Measurements from ENCODE around the gene PBX4. TPM values are rescaled to one million over a fixed set of nuclear protein-coding genes. Genes with fewer than 3 reads are reported as not detected.

PBX4 gene
- total RNA-seq, 2 experiments from 2014 or later: 5.0 to 6.7 TPM

- no peaks in the 10 kb centered on the region for H3K4me1 ChIP-seq (ENCODE audit: insufficient read depth, low read length, poor library complexity, severe bottlenecking)
These were observed 58.6 kb downstream of the PBX4 start for GRCh38 chr19:19559931-19560330.

GRCh38 chr19:19558636-19559035 is 59.9 kb downstream of the PBX4 start:
- ChIA-PET POLR2A (no interaction called here), CTCF (ENCODE audit: unreplicated experiment) (no interaction called here)
- Histone ChIP-seq H3K4me1 (ENCODE audit: insufficient read depth, low read length, poor library complexity, severe bottlenecking) (no peaks in the 10 kb centered on the region), H4K20me1 (ENCODE audit: insufficient read depth, low read length) (no peaks in the 10 kb centered on the region), H3K79me2 (ENCODE audit: insufficient read depth, low read depth, low read length) (no peaks in the 10 kb centered on the region), H3K27ac (ENCODE audit: low read depth, low read length, poor library complexity, severe bottlenecking) (no peak overlapping the region), H2AFZ (ENCODE audit: low read length) (no peak overlapping the region), H3K4me3 (ENCODE audit: low read depth, low read length, poor library complexity, severe bottlenecking) (no peak overlapping the region), H3K36me3 (ENCODE audit: insufficient read depth, low read length) (no peaks in the 10 kb centered on the region), H3K4me2 (ENCODE audit: low read length) (no peak overlapping the region), H3K9me3 (ENCODE audit: low read length) (no peaks in the 10 kb centered on the region), H3K9me2 (ENCODE audit: insufficient read depth, low read length) (no peaks in the 10 kb centered on the region)
- intact Hi-C loops (cut with micrococcal nuclease; ENCODE audit: unreplicated experiment): no loop called here
- no peak for DNase-seq (ENCODE audit: low spot score)
- no TSS peak for BruUV-seq (replicated peaks)
- TF ChIP-seq, protein P1, sequence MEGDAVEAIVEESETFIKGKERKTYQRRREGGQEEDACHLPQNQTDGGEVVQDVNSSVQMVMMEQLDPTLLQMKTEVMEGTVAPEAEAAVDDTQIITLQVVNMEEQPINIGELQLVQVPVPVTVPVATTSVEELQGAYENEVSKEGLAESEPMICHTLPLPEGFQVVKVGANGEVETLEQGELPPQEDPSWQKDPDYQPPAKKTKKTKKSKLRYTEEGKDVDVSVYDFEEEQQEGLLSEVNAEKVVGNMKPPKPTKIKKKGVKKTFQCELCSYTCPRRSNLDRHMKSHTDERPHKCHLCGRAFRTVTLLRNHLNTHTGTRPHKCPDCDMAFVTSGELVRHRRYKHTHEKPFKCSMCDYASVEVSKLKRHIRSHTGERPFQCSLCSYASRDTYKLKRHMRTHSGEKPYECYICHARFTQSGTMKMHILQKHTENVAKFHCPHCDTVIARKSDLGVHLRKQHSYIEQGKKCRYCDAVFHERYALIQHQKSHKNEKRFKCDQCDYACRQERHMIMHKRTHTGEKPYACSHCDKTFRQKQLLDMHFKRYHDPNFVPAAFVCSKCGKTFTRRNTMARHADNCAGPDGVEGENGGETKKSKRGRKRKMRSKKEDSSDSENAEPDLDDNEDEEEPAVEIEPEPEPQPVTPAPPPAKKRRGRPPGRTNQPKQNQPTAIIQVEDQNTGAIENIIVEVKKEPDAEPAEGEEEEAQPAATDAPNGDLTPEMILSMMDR (conservative IDR thresholded peaks at IDR 0.05; ENCODE audit: low read length): no peak
- no peak for TF ChIP-seq EZH2phosphoT487 (IDR thresholded peaks at IDR 0.05; ENCODE audit: borderline replicate concordance, low read depth, low read length)

More at GRCh38 chr19:19559931-19560330, 58.6 kb downstream of the PBX4 start:
- DNase-seq (ENCODE audit: low spot score): no peak
- no peaks in the 10 kb centered on the region for H3K36me3 ChIP-seq (ENCODE audit: insufficient read depth, low read length)
- no peak overlapping the region for H2AFZ ChIP-seq (ENCODE audit: low read length)
- intact Hi-C loops (cut with micrococcal nuclease; ENCODE audit: unreplicated experiment): no loop called here
- no peak overlapping the region for H3K4me2 ChIP-seq (ENCODE audit: low read length)
- H3K79me2 ChIP-seq (ENCODE audit: insufficient read depth, low read depth, low read length): no peaks in the 10 kb centered on the region
- BruUV-seq (replicated peaks): no TSS peak
- ChIA-PET POLR2A (interaction anchor here (0.7 kb wide), 1 partner anchor 376 kb away, joined by 3 read pairs; no protein-coding TSS in a partner anchor), CTCF (ENCODE audit: unreplicated experiment) (no interaction called here)
- H3K27ac ChIP-seq (ENCODE audit: low read depth, low read length, poor library complexity, severe bottlenecking): no peak overlapping the region
- no peaks in the 10 kb centered on the region for H3K9me2 ChIP-seq (ENCODE audit: insufficient read depth, low read length)
- TF ChIP-seq, protein P1 (conservative IDR thresholded peaks at IDR 0.05; ENCODE audit: low read length): no peak
- no peak for TF ChIP-seq EZH2phosphoT487 (IDR thresholded peaks at IDR 0.05; ENCODE audit: borderline replicate concordance, low read depth, low read length)
- H3K4me3 ChIP-seq (ENCODE audit: low read depth, low read length, poor library complexity, severe bottlenecking): no peak overlapping the region
- H3K9me3 ChIP-seq (ENCODE audit: low read length): no peaks in the 10 kb centered on the region
- no peaks in the 10 kb centered on the region for H4K20me1 ChIP-seq (ENCODE audit: insufficient read depth, low read length)

GRCh38 chr19:19558055-19558454 is 60.4 kb downstream of the PBX4 start:
- Histone ChIP-seq H3K79me2 (ENCODE audit: insufficient read depth, low read depth, low read length) (no peaks in the 10 kb centered on the region), H3K4me3 (ENCODE audit: low read depth, low read length, poor library complexity, severe bottlenecking) (no peak overlapping the region), H3K4me1 (ENCODE audit: insufficient read depth, low read length, poor library complexity, severe bottlenecking) (no peaks in the 10 kb centered on the region), H2AFZ (ENCODE audit: low read length) (no peak overlapping the region), H3K4me2 (ENCODE audit: low read length) (no peak overlapping the region), H4K20me1 (ENCODE audit: insufficient read depth, low read length) (no peaks in the 10 kb centered on the region), H3K27ac (ENCODE audit: low read depth, low read length, poor library complexity, severe bottlenecking) (no peak overlapping the region), H3K36me3 (ENCODE audit: insufficient read depth, low read length) (no peaks in the 10 kb centered on the region), H3K9me3 (ENCODE audit: low read length) (no peaks in the 10 kb centered on the region), H3K9me2 (ENCODE audit: insufficient read depth, low read length) (no peaks in the 10 kb centered on the region)
- ChIA-PET CTCF (ENCODE audit: unreplicated experiment) (interaction anchor here (0.6 kb wide), 1 partner anchor 17 kb away, joined by 3 read pairs; no protein-coding TSS in a partner anchor), POLR2A (no interaction called here)
- TF ChIP-seq EZH2phosphoT487 (IDR thresholded peaks at IDR 0.05; ENCODE audit: borderline replicate concordance, low read depth, low read length): no peak
- TF ChIP-seq, protein P1 (conservative IDR thresholded peaks at IDR 0.05; ENCODE audit: low read length): no peak
- BruUV-seq (replicated peaks): no TSS peak
- intact Hi-C loops (cut with micrococcal nuclease; ENCODE audit: unreplicated experiment): no loop called here
- no peak for DNase-seq (ENCODE audit: low spot score)
